K562 (cell line): ENCODE measurements around the gene PRF1. TPM values are rescaled to one million over a fixed set of nuclear protein-coding genes. Genes with fewer than 3 reads are reported as not detected.

Experiments used
- ATF7 ChIP-seq: fragments of 450-650 bp; IDR thresholded peaks from 2 replicates; pipeline ENCODE4 v1.7.1; 2014; ENCODE audit warnings: mild to moderate bottlenecking, moderate library complexity
- CTBP1 ChIP-seq: fragments of 450-650 bp; IDR thresholded peaks from 2 replicates; pipeline ENCODE4 v1.6.1; 2016; ENCODE audit warnings: borderline replicate concordance
- FOXP1 ChIP-seq: sonication (generic); formaldehyde crosslinking; IDR thresholded peaks from 2 replicates; pipeline ENCODE4 v1.8.0; 2022; ENCODE audit warnings: mild to moderate bottlenecking, missing genetic modification reagents
- GABPB2 ChIP-seq: fragments of 250-450 bp; sonication (Bioruptor Pico); conservative IDR thresholded peaks from 2 replicates; pipeline ENCODE4 v1.5.1; 2021; ENCODE audit warnings: mild to moderate bottlenecking
- MCM3 ChIP-seq: fragments of 450-650 bp; IDR thresholded peaks from 2 replicates; pipeline ENCODE4 v1.6.1; 2016
- POLR2AphosphoS5 ChIP-seq: IDR thresholded peaks from 2 replicates; pipeline ENCODE4 v1.6.1; 2011; ENCODE audit warnings: mild to moderate bottlenecking, low read depth, low read length, moderate library complexity; ENCODE audit not compliant: control insufficient read depth, insufficient read depth
- SREBF1 ChIP-seq: fragments of 150-350 bp; IDR thresholded peaks from 2 replicates; pipeline ENCODE4 v1.6.1; 2014; ENCODE audit warnings: antibody characterized with exemption, low read depth, low read length, borderline replicate concordance
- ZKSCAN8 ChIP-seq: fragments of 200-800 bp; sonication (Bioruptor generic); IDR thresholded peaks from 2 replicates; pipeline ENCODE4 v1.6.1; 2016; ENCODE audit warnings: missing genetic modification characterization, missing compliant biosample characterization
- ZNF445 ChIP-seq: fragments of 250-450 bp; sonication (Bioruptor Pico); IDR thresholded peaks from 2 replicates; pipeline ENCODE4 v1.4.0; 2020; ENCODE audit warnings: low read depth, mild to moderate bottlenecking, moderate library complexity
- ZNF589 ChIP-seq: fragments of 200-800 bp; sonication (Bioruptor generic); IDR thresholded peaks from 2 replicates; pipeline ENCODE4 v1.6.1; 2016; ENCODE audit warnings: low read depth, missing genetic modification characterization, missing compliant biosample characterization
- polyA plus RNA-seq, 8 experiments: library from polyadenylated mRNA; depleted of rRNA in 4 of 8; stranded (reverse) in 5 of 8; unstranded in 3 of 8; fragments of >200 nt; fragmentation: Nextera tagmentation in 2 of 8; fragmentation: Illumina TruSeq in 1 of 8; extraction: Ambion mirVana in 2 of 8; extraction: Trizol in 1 of 8; gene quantifications; 2 replicates each; pipeline versions ENCODE4 v1.2.1 to v1.2.3, GENCODE V29; 2011 to 2014; ENCODE audit warnings: inconsistent platforms in 1 of 8, missing spikeins in 1 of 8
- total RNA-seq, 7 experiments: library from RNA; depleted of rRNA in 6 of 7; stranded (reverse); fragments of >200 nt in 6 of 7; fragmentation: Illumina TruSeq in 2 of 7; extraction: Trizol in 2 of 7; gene quantifications; 2 replicates each; pipeline versions ENCODE4 v1.2.1 to v1.2.3, GENCODE V29; 2011 to 2021; ENCODE audit warnings: low replicate concordance in 1 of 7
- TF ChIP-seq, protein P1 (sequence below): fragments of 450-650 bp; formaldehyde crosslinking; IDR thresholded peaks from 2 replicates; pipeline ENCODE4 v1.4.0; 2020; ENCODE audit warnings: mild to moderate bottlenecking, moderate library complexity
- TF ChIP-seq, protein P2 (sequence below), 2 experiments: fragments of 450-650 bp; formaldehyde crosslinking in 1 of 2; IDR thresholded peaks; 2 replicates each; pipeline versions ENCODE4 v1.4.0 to v1.6.1; 2014 to 2020; ENCODE audit warnings: mild to moderate bottlenecking in 2 of 2, borderline replicate concordance in 1 of 2, low read depth in 1 of 2
- TF ChIP-seq, protein P3 (sequence below): fragments of 450-650 bp; formaldehyde crosslinking; IDR thresholded peaks from 2 replicates; pipeline ENCODE4 v1.4.0; 2020; ENCODE audit warnings: mild to moderate bottlenecking, mixed read lengths
- TF ChIP-seq, protein P4 (sequence below): fragments of 450-650 bp; formaldehyde crosslinking; IDR thresholded peaks from 2 replicates; pipeline ENCODE4 v1.4.0; 2020; ENCODE audit warnings: mild to moderate bottlenecking

PRF1 gene
- total and polyA plus RNA-seq, 9 of the 15 experiments (the other 6 are each of a cell fraction or from before 2014, with no cell fraction given): 3.8 to 8.6 (median 6.3) TPM

DNA sequence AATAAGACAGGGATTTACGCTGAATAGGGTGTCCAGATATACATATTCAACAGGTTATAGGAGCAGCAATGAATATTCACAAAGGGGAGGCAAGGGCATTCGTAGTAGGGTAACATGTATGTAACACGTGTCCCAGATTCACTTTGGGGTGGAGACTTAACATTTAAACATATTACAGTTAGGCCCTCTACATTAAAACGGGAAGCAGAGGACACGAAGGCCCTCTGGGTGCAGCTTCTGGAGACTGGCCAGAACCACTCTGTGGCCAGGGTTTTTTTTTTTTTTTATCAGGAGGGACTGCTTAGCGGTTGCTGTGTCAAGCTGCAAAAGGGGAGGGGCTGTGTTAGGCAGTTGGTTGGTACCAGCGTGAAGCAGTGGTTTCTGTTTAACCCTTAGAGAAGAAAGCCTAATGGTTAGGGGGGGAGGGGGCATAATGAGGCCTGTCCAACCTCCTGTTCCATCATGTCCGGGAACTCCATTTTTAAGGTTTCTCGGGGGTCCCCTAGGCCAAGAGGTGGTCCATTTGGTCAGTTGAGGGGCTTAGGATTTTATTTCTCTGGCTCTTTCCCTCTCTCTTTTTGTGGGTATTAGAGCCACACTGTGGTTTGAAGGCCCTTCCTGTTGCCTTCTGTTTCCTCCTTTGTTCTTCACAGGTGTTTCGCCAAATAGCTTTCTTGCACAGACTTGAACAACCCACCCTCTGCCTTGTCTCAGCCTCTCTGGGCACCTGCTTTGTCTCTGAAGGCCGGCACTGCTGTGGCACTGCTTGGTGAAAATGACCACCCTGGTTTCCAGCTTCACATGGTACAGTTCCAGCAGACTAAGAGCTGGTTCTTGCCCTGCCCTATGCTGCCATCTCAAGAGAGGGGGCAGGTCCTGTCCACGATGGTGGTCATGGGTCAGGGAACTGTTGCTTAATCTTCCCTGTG, 26.4 kb downstream of the PRF1 start (continued):
- TF ChIP-seq, protein P1, sequence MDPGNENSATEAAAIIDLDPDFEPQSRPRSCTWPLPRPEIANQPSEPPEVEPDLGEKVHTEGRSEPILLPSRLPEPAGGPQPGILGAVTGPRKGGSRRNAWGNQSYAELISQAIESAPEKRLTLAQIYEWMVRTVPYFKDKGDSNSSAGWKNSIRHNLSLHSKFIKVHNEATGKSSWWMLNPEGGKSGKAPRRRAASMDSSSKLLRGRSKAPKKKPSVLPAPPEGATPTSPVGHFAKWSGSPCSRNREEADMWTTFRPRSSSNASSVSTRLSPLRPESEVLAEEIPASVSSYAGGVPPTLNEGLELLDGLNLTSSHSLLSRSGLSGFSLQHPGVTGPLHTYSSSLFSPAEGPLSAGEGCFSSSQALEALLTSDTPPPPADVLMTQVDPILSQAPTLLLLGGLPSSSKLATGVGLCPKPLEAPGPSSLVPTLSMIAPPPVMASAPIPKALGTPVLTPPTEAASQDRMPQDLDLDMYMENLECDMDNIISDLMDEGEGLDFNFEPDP (CRISPR knock-in tag): no peak
- TF ChIP-seq ZNF445: no peak
- TF ChIP-seq, protein P2, sequence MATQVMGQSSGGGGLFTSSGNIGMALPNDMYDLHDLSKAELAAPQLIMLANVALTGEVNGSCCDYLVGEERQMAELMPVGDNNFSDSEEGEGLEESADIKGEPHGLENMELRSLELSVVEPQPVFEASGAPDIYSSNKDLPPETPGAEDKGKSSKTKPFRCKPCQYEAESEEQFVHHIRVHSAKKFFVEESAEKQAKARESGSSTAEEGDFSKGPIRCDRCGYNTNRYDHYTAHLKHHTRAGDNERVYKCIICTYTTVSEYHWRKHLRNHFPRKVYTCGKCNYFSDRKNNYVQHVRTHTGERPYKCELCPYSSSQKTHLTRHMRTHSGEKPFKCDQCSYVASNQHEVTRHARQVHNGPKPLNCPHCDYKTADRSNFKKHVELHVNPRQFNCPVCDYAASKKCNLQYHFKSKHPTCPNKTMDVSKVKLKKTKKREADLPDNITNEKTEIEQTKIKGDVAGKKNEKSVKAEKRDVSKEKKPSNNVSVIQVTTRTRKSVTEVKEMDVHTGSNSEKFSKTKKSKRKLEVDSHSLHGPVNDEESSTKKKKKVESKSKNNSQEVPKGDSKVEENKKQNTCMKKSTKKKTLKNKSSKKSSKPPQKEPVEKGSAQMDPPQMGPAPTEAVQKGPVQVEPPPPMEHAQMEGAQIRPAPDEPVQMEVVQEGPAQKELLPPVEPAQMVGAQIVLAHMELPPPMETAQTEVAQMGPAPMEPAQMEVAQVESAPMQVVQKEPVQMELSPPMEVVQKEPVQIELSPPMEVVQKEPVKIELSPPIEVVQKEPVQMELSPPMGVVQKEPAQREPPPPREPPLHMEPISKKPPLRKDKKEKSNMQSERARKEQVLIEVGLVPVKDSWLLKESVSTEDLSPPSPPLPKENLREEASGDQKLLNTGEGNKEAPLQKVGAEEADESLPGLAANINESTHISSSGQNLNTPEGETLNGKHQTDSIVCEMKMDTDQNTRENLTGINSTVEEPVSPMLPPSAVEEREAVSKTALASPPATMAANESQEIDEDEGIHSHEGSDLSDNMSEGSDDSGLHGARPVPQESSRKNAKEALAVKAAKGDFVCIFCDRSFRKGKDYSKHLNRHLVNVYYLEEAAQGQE (IDR thresholded peaks at IDR 0.05; ENCODE audit: borderline replicate concordance): peak; percentile 89
- TF ChIP-seq, protein P2 (CRISPR knock-in tag; IDR thresholded peaks at IDR 0.05; ENCODE audit: low read depth): no peak
- TF ChIP-seq POLR2AphosphoS5: 0 out of 2 replicates have a peak, but pooled peaks have one; percentile 33
- TF ChIP-seq FOXP1 (CRISPR knock-in tag): no peak
- TF ChIP-seq GABPB2: no peak
- TF ChIP-seq MCM3: no peak
- TF ChIP-seq, protein P3, sequence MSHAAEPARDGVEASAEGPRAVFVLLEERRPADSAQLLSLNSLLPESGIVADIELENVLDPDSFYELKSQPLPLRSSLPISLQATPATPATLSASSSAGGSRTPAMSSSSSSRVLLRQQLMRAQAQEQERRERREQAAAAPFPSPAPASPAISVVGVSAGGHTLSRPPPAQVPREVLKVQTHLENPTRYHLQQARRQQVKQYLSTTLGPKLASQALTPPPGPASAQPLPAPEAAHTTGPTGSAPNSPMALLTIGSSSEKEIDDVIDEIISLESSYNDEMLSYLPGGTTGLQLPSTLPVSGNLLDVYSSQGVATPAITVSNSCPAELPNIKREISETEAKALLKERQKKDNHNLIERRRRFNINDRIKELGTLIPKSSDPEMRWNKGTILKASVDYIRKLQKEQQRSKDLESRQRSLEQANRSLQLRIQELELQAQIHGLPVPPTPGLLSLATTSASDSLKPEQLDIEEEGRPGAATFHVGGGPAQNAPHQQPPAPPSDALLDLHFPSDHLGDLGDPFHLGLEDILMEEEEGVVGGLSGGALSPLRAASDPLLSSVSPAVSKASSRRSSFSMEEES (CRISPR knock-in tag): no peak
- TF ChIP-seq SREBF1: 0 out of 2 replicates have a peak, but pooled peaks have one; percentile 9
- TF ChIP-seq ZKSCAN8 (CRISPR knock-in tag): no peak
- TF ChIP-seq ZNF589: peak; percentile 86
- TF ChIP-seq CTBP1: peak; percentile 52
- peak; percentile 74 for TF ChIP-seq ATF7
- TF ChIP-seq, protein P4, sequence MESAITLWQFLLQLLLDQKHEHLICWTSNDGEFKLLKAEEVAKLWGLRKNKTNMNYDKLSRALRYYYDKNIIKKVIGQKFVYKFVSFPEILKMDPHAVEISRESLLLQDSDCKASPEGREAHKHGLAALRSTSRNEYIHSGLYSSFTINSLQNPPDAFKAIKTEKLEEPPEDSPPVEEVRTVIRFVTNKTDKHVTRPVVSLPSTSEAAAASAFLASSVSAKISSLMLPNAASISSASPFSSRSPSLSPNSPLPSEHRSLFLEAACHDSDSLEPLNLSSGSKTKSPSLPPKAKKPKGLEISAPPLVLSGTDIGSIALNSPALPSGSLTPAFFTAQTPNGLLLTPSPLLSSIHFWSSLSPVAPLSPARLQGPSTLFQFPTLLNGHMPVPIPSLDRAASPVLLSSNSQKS (CRISPR knock-in tag): no peak
